GM12878 (cell line): Measurements from ENCODE around the gene HSF2BP. TPM values are rescaled to one million over a fixed set of nuclear protein-coding genes. Genes with fewer than 3 reads are reported as not detected.

ENCODE experiments used
- ATAC-seq: fragments of 200-7000 bp; cut with Tn5 transposase; 3 replicates; pipeline ENCODE4 v1.9.1; 2020; ENCODE audit warnings: mild to moderate bottlenecking, moderate library complexity
- BruUV-seq: library from RNA; stranded (reverse); fragments of 400-500 nt; replicated peaks from 2 replicates; lab custom pipeline; 2021; lab: Mats Ljungman, UMichigan
- CTCF ChIA-PET: fragments of 300-600 bp; sonication (Branson Sonifier 250); formaldehyde crosslinking; extraction: SDS; loops from one replicate; lab custom pipeline; 2021; ENCODE audit warnings: inconsistent platforms; lab: Yijun Ruan, JAX
- POLR2A ChIA-PET: fragments of 350-600 bp; formaldehyde crosslinking; extraction: SDS; loops from one replicate; lab custom pipeline; 2021; ENCODE audit warnings: inconsistent platforms; lab: Charles Lee
- RAD21 ChIA-PET: fragments of 300-600 bp; sonication (Branson Sonifier 250); formaldehyde crosslinking; loops from one replicate; lab custom pipeline; 2023; ENCODE audit warnings: antibody characterized with exemption; ENCODE audit not compliant: unreplicated experiment; lab: Charles Lee
- SMC1A ChIA-PET: fragments of 300-600 bp; sonication (Branson Sonifier 250); formaldehyde crosslinking; loops from one replicate; lab custom pipeline; 2023; ENCODE audit not compliant: unreplicated experiment, uncharacterized antibody; lab: Charles Lee
- DNase-seq: peaks from one replicate; pipeline ENCODE4 v3.0.0-alpha.2; 2011; ENCODE audit warnings: low read depth, low spot score
- FAIRE-seq: peaks from 3 replicates; lab custom pipeline; 2011; peaks lifted over from hg19 to GRCh38; lab: Jason Lieb, UNC
- H2AFZ ChIP-seq: 2 replicates; pipeline ENCODE4 v1.6.0; 2011; ENCODE audit warnings: low read depth, low read length, control low read depth; ENCODE audit not compliant: control insufficient read depth
- H3K27ac ChIP-seq: 2 replicates; pipeline ENCODE4 v1.5.1; 2011; ENCODE audit warnings: control low read depth; ENCODE audit not compliant: control insufficient read depth, insufficient read depth
- H3K27me3 ChIP-seq, 2 experiments: replicated peaks in 1 of 2; 2 replicates each; pipeline versions ENCODE4 v1.6.0 to v1.6.1; 2011; ENCODE audit warnings: low read length in 1 of 2; ENCODE audit not compliant: control insufficient read depth in 2 of 2, insufficient read depth in 2 of 2
- H3K36me3 ChIP-seq, 2 experiments: 2 replicates each; pipeline ENCODE4 v1.5.1; 2011; ENCODE audit warnings: low read length in 1 of 2; ENCODE audit not compliant: control insufficient read depth in 2 of 2, insufficient read depth in 2 of 2
- H3K4me1 ChIP-seq: 2 replicates; pipeline ENCODE4 v1.6.1; 2011; ENCODE audit warnings: mild to moderate bottlenecking, low read length, moderate library complexity, mixed read lengths; ENCODE audit not compliant: control insufficient read depth, insufficient read depth
- H3K4me2 ChIP-seq: 2 replicates; pipeline ENCODE4 v1.6.0; 2011; ENCODE audit warnings: control low read depth; ENCODE audit not compliant: control insufficient read depth, insufficient read depth
- H3K4me3 ChIP-seq: fragments of 200-600 bp; sonication (generic); 2 replicates; pipeline ENCODE4 v1.5.1; 2016
- H3K79me2 ChIP-seq: 2 replicates; pipeline ENCODE4 v1.6.0; 2011; ENCODE audit warnings: low read length; ENCODE audit not compliant: control insufficient read depth, insufficient read depth
- H3K9ac ChIP-seq: 2 replicates; pipeline ENCODE4 v1.8.0; 2011; ENCODE audit warnings: low read length, control low read depth, mixed read lengths; ENCODE audit not compliant: control insufficient read depth, insufficient read depth
- H3K9me3 ChIP-seq: replicated peaks from 3 replicates; pipeline ENCODE4 v1.5.1; 2011; ENCODE audit warnings: mild to moderate bottlenecking, low read length; ENCODE audit not compliant: control insufficient read depth, insufficient read depth
- H4K20me1 ChIP-seq: 2 replicates; pipeline ENCODE4 v1.6.0; 2011; ENCODE audit not compliant: control insufficient read depth, insufficient read depth
- BACH1 ChIP-seq: fragments of 450-650 bp; IDR thresholded peaks from 2 replicates; pipeline ENCODE4 v1.6.1; 2017; ENCODE audit warnings: mild to moderate bottlenecking, borderline replicate concordance
- BMI1 ChIP-seq: fragments of 450-650 bp; IDR thresholded peaks from 2 replicates; pipeline ENCODE4 v1.6.1; 2016; ENCODE audit warnings: mild to moderate bottlenecking, moderate library complexity, borderline replicate concordance
- GATAD2B ChIP-seq: fragments of 450-650 bp; conservative IDR thresholded peaks from 2 replicates; pipeline ENCODE4 v1.6.1; 2017; ENCODE audit warnings: low read depth, mild to moderate bottlenecking, moderate library complexity
- WGBS: methylation state at CpG from one replicate; pipeline ENCODE4 v1.1.6; 2016; ENCODE audit warnings: low lambda C conversion rate; ENCODE audit not compliant: insufficient replicate concordance, insufficient coverage; ENCODE audit errors: missing lambda C conversion rate; 5-methylcytosine and 5-hydroxymethylcytosine counted together
- in situ Hi-C: fragments of 300-500 bp; cut with MboI; formaldehyde crosslinking; loops from 9 replicates; pipeline ENCODE4 v1.14.3; 2018; ENCODE audit warnings: mixed read lengths
- intact Hi-C: fragments of 100-400 bp; cut with micrococcal nuclease; formaldehyde crosslinking; loops from one replicate; pipeline ENCODE4 v1.14.2; 2022; ENCODE audit not compliant: unreplicated experiment
- polyA plus RNA-seq, 11 experiments: library from polyadenylated mRNA; depleted of rRNA in 4 of 11; unstranded in 6 of 11; stranded (reverse) in 5 of 11; fragments of >200 nt; fragmentation: Nextera tagmentation in 4 of 11; fragmentation: Illumina TruSeq in 1 of 11; extraction: Ambion mirVana in 4 of 11; extraction: Trizol in 1 of 11; gene quantifications; 1 replicate in 1 of 11; 2 replicates in 10 of 11; pipeline versions ENCODE4 v1.2.1 to v1.2.3, GENCODE V29; 2011 to 2016; ENCODE audit warnings: inconsistent platforms in 2 of 11, missing spikeins in 2 of 11, low read depth in 1 of 11
- total RNA-seq, 4 experiments: library from RNA; depleted of rRNA in 3 of 4; stranded (reverse); fragments of >200 nt in 3 of 4; fragmentation: Illumina TruSeq in 1 of 4; extraction: Trizol in 1 of 4; gene quantifications; 2 replicates each; pipeline versions ENCODE4 v1.2.1 to v1.2.3, GENCODE V29; 2013 to 2021
- TF ChIP-seq, protein P1 (sequence below): fragments of 450-650 bp; IDR thresholded peaks from 2 replicates; pipeline ENCODE4 v1.6.1; 2017; ENCODE audit warnings: mild to moderate bottlenecking
- TF ChIP-seq, protein P2 (sequence below): fragments of 450-650 bp; IDR thresholded peaks from 2 replicates; pipeline ENCODE4 v1.6.1; 2016; ENCODE audit warnings: mild to moderate bottlenecking
- TF ChIP-seq, protein P3 (sequence below): IDR thresholded peaks from 2 replicates; pipeline ENCODE4 v1.6.1; 2012; ENCODE audit warnings: low read depth, low read length, improper control_type of control experiment

HSF2BP gene
- total and polyA plus RNA-seq, 10 of the 15 experiments (the other 5 are each of a cell fraction or from before 2014, with no cell fraction given): 0.07 to 0.81 (median 0.35) TPM

DNA sequence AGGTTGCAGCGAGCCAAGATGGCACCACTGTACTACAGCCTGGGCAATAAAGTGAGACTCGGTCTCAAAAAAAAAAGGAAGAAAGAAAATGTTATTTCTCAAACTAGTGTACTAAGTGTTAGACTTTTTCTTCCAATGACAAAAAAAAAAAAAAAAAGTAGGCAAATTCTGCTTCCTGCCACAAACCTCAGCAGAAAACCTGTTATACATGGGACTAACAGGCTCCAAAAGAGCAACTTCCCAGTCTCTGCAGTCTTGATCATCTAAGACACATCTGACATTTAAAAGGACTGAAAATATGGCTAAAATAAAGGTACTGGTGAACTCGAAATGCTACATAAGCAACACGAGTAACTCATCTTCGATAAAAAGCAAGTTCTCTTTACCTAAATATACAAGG lies 59.6 kb downstream of the HSF2BP start (continued):
- TF ChIP-seq, protein P1, sequence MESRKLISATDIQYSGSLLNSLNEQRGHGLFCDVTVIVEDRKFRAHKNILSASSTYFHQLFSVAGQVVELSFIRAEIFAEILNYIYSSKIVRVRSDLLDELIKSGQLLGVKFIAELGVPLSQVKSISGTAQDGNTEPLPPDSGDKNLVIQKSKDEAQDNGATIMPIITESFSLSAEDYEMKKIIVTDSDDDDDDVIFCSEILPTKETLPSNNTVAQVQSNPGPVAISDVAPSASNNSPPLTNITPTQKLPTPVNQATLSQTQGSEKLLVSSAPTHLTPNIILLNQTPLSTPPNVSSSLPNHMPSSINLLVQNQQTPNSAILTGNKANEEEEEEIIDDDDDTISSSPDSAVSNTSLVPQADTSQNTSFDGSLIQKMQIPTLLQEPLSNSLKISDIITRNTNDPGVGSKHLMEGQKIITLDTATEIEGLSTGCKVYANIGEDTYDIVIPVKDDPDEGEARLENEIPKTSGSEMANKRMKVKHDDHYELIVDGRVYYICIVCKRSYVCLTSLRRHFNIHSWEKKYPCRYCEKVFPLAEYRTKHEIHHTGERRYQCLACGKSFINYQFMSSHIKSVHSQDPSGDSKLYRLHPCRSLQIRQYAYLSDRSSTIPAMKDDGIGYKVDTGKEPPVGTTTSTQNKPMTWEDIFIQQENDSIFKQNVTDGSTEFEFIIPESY: no peak
- no peak for TF ChIP-seq BMI1

DNA sequence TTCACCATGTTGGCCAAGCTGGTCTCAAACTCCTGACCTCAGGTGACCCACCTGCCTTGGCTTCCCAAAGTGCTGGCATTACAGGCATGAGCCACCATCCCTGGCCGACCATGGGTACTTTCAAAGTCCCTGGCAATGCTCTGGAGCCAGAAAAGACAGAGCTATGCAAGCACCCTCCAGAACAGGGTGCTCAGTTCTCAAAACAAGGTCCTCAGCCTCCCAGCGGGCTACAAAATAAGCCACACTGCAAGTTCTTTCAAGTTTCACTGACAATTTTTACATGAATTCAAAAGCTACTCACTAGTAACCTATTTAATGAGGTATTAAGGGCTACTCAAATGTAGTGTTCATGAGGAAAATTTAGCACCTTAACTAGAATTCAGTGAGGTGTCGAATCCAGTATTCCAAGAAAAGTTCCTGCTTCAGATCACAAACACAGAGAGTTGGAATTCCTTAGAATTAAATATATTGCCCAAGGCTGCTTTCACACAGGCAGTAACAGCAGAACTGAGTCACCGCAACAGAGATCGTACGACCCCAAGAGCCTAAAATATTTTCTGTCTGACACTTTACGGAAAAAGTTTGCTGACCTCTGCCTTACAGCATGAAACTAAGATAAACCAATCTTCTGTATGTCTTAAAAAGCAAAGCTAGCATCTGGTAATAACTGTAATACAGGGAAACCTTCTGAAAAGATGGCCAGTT lies 60.7 kb downstream of the HSF2BP start:
- intact Hi-C loops (no loop called here), in situ Hi-C loops (no loop called here)
- ChIA-PET POLR2A (interaction anchor here (0.6 kb wide), 1 partner anchor 320 kb away, joined by 3 read pairs; no protein-coding TSS in a partner anchor), RAD21 (no interaction called here), CTCF (no interaction called here), SMC1A (no interaction called here)
- Histone ChIP-seq H3K27ac (no peak overlapping the region), H3K9ac (no peak overlapping the region), H3K79me2 (no peaks in the 10 kb centered on the region), H3K27me3 (no peaks in the 10 kb centered on the region; a peak in 1 of 4 replicates), H3K36me3 (no peaks in the 10 kb centered on the region), H3K4me3 (no peak overlapping the region), H3K4me2 (no peak overlapping the region), H4K20me1 (no peaks in the 10 kb centered on the region), H3K9me3 (no peaks in the 10 kb centered on the region), H2AFZ (no peak overlapping the region), H3K4me1 (no peaks in the 10 kb centered on the region)
- ATAC-seq (no peak), FAIRE-seq (peak; percentile 66), DNase-seq (no peak)
- BruUV-seq: no TSS peak
- TF ChIP-seq, protein P2, sequence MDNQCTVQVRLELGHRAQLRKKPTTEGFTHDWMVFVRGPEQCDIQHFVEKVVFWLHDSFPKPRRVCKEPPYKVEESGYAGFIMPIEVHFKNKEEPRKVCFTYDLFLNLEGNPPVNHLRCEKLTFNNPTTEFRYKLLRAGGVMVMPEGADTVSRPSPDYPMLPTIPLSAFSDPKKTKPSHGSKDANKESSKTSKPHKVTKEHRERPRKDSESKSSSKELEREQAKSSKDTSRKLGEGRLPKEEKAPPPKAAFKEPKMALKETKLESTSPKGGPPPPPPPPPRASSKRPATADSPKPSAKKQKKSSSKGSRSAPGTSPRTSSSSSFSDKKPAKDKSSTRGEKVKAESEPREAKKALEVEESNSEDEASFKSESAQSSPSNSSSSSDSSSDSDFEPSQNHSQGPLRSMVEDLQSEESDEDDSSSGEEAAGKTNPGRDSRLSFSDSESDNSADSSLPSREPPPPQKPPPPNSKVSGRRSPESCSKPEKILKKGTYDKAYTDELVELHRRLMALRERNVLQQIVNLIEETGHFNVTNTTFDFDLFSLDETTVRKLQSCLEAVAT: no peak
- TF ChIP-seq, protein P3, sequence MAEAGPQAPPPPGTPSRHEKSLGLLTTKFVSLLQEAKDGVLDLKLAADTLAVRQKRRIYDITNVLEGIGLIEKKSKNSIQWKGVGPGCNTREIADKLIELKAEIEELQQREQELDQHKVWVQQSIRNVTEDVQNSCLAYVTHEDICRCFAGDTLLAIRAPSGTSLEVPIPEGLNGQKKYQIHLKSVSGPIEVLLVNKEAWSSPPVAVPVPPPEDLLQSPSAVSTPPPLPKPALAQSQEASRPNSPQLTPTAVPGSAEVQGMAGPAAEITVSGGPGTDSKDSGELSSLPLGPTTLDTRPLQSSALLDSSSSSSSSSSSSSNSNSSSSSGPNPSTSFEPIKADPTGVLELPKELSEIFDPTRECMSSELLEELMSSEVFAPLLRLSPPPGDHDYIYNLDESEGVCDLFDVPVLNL: no peak
- TF ChIP-seq GATAD2B (no peak), BACH1 (no peak)
- 61% methylated on average over 7 of the region's 7 CpGs for WGBS
